ENCODE measurements around the gene ACAD10. TPM values are rescaled to one million over a fixed set of nuclear protein-coding genes. Genes with fewer than 3 reads are reported as not detected.
"Not testable (repeated sequence)": the region's sequence is repeated elsewhere in the genome, so short reads cannot be mapped to it uniquely, and the experiment has no call there.

Gene ACAD10
- total RNA-seq, 1 donor from 2014 or later = 28.4 TPM

GRCh38 chr12:111748867-111749266 is 63.0 kb downstream of the ACAD10 start:
- intact Hi-C loops (cut with micrococcal nuclease) = no loop called here

GRCh38 chr12:111749391-111749790 is 63.5 kb downstream of the ACAD10 start:
- intact Hi-C loops (cut with micrococcal nuclease) = no loop called here

GRCh38 chr12:111753144-111753881 is 67.5 kb downstream of the ACAD10 start:
- intact Hi-C loops (cut with micrococcal nuclease) = no loop called here

GRCh38 chr12:111754671-111755070 is 68.8 kb downstream of the ACAD10 start:
- intact Hi-C loops (cut with micrococcal nuclease) = no loop called here

GRCh38 chr12:111756196-111756595 is 70.3 kb downstream of the ACAD10 start:
- intact Hi-C loops (cut with micrococcal nuclease) = no loop called here

- intact Hi-C loops (cut with micrococcal nuclease) = no loop called here
Observed at GRCh38 chr12:111756681-111757080, 70.8 kb downstream of the ACAD10 start.

GRCh38 chr12:111757361-111758119 is 71.7 kb downstream of the ACAD10 start:
- intact Hi-C loops (cut with micrococcal nuclease) = no loop called here

- intact Hi-C loops (cut with micrococcal nuclease) = no loop called here
Observed at GRCh38 chr12:111758120-111758561, 72.3 kb downstream of the ACAD10 start.

- intact Hi-C loops (cut with micrococcal nuclease) = no loop called here
Observed at GRCh38 chr12:111759271-111759670, 73.4 kb downstream of the ACAD10 start.

GRCh38 chr12:111759991-111760390 is 74.1 kb downstream of the ACAD10 start:
- intact Hi-C loops (cut with micrococcal nuclease) = no loop called here

GRCh38 chr12:111761099-111761498 is 75.2 kb downstream of the ACAD10 start:
- intact Hi-C loops (cut with micrococcal nuclease) = no loop called here

- intact Hi-C loops (cut with micrococcal nuclease) = no loop called here
Observed at GRCh38 chr12:111761706-111762105, 75.9 kb downstream of the ACAD10 start.

GRCh38 chr12:111763552-111763951 is 77.7 kb downstream of the ACAD10 start:
- intact Hi-C loops (cut with micrococcal nuclease) = not testable (repeated sequence)

GRCh38 chr12:111764120-111764821 is 78.4 kb downstream of the ACAD10 start:
- intact Hi-C loops (cut with micrococcal nuclease) = no loop called here

- intact Hi-C loops (cut with micrococcal nuclease) = no loop called here
Observed at GRCh38 chr12:111766608-111767361, 80.9 kb downstream of the ACAD10 start, which contains the start of gene ALDH2. ALDH2 (plus strand) TSS chr12:111766933; CDS start chr12:111766983, 50 bp downstream.

GRCh38 chr12:111767362-111768158 is 81.7 kb downstream of the ACAD10 start:
- intact Hi-C loops (cut with micrococcal nuclease) = no loop called here

- intact Hi-C loops (cut with micrococcal nuclease) = no loop called here
Observed at GRCh38 chr12:111768159-111768895, 82.5 kb downstream of the ACAD10 start.

GRCh38 chr12:111769599-111769998 is 83.7 kb downstream of the ACAD10 start:
- intact Hi-C loops (cut with micrococcal nuclease) = no loop called here

- intact Hi-C loops (cut with micrococcal nuclease) = no loop called here
Observed at GRCh38 chr12:111773801-111774551, 88.1 kb downstream of the ACAD10 start.
